ENCODE data around the gene PERP. TPM values are rescaled to one million over a fixed set of nuclear protein-coding genes. Genes with fewer than 3 reads are reported as not detected.
A peak's percentile ranks its signal among the peaks of the same experiment; 100 is the strongest.

PERP gene
- polyA plus RNA-seq, result 0.79 and 2.0 TPM in 2 replicates
- 0.73 and 0.93 TPM in 2 replicates for polyA minus RNA-seq

DNA sequence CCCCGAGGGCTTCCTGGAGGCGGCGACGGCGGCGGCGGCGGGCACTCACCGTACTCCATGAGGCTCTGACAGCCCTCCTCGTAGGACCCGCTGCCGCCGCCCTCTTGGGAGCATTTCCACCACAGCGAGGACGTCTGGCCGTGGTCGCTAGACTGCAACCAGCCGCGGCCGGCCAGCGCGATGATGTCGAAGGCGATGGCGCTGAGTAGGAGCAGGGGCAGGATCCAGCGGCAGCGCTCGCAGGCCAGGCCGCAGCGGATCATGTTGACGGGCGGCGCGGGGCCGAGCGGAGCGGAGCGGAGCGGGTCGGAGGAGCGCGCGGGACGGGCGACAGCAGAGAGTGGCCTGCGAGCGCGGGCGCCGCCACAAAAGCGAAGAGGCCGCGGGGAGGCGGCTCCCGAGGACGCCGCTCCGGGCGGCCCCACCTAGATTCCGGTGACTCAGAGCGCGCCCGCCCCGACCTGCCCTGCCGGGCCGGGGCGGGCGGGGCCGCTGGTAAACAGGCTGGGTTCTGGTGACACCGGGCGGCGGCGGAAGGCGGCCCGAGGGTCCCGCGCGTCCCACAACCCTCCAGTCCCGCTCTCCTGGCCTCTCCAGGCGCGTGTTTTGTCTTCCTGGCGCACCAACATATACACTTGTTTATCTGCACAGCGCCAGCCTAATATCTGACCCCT lies at the start of gene PERP:
PERP (minus strand) TSS at position 342 of the 674 bp plus-strand sequence; CDS start at position 263, 79 bp downstream.
- H3K4me3 ChIP-seq (ENCODE audit: low read length), result peak within 1 kb of the TSS; percentile 76
- H3F3A ChIP-seq (ENCODE audit: insufficient read depth, low read length, poor library complexity, severe bottlenecking), result no peaks in the 10 kb centered on the region
- H4K20me1 ChIP-seq (ENCODE audit: insufficient read depth), result no peaks in the 10 kb centered on the region
- H3K36me3 ChIP-seq (ENCODE audit: insufficient read depth, low read length), result no peaks in the 10 kb centered on the region
- no peaks in the 10 kb centered on the region for H3K9me3 ChIP-seq (ENCODE audit: low read length)
- peak within 1 kb of the TSS; percentile 26 for H3K4me2 ChIP-seq (ENCODE audit: low read length)
- H3K9ac ChIP-seq (ENCODE audit: low read length), result peak within 1 kb of the TSS; percentile 58
- TF ChIP-seq, protein P1, sequence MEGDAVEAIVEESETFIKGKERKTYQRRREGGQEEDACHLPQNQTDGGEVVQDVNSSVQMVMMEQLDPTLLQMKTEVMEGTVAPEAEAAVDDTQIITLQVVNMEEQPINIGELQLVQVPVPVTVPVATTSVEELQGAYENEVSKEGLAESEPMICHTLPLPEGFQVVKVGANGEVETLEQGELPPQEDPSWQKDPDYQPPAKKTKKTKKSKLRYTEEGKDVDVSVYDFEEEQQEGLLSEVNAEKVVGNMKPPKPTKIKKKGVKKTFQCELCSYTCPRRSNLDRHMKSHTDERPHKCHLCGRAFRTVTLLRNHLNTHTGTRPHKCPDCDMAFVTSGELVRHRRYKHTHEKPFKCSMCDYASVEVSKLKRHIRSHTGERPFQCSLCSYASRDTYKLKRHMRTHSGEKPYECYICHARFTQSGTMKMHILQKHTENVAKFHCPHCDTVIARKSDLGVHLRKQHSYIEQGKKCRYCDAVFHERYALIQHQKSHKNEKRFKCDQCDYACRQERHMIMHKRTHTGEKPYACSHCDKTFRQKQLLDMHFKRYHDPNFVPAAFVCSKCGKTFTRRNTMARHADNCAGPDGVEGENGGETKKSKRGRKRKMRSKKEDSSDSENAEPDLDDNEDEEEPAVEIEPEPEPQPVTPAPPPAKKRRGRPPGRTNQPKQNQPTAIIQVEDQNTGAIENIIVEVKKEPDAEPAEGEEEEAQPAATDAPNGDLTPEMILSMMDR (IDR thresholded peaks at IDR 0.05; ENCODE audit: poor library complexity, severe bottlenecking), result peak; percentile 23
- TF ChIP-seq EZH2 (IDR thresholded peaks at IDR 0.05; ENCODE audit: borderline replicate concordance, insufficient read depth, low read length, poor library complexity, severe bottlenecking), result no peak
- no peak for TF ChIP-seq TAF1 (IDR thresholded peaks at IDR 0.05; ENCODE audit: low read depth)
- peak; percentile 37 for TF ChIP-seq MXI1 (conservative IDR thresholded peaks at IDR 0.05; ENCODE audit: poor library complexity, severe bottlenecking)
- no peak for TF ChIP-seq SMC3 (conservative IDR thresholded peaks at IDR 0.05; ENCODE audit: poor library complexity)
- TF ChIP-seq, protein P2, sequence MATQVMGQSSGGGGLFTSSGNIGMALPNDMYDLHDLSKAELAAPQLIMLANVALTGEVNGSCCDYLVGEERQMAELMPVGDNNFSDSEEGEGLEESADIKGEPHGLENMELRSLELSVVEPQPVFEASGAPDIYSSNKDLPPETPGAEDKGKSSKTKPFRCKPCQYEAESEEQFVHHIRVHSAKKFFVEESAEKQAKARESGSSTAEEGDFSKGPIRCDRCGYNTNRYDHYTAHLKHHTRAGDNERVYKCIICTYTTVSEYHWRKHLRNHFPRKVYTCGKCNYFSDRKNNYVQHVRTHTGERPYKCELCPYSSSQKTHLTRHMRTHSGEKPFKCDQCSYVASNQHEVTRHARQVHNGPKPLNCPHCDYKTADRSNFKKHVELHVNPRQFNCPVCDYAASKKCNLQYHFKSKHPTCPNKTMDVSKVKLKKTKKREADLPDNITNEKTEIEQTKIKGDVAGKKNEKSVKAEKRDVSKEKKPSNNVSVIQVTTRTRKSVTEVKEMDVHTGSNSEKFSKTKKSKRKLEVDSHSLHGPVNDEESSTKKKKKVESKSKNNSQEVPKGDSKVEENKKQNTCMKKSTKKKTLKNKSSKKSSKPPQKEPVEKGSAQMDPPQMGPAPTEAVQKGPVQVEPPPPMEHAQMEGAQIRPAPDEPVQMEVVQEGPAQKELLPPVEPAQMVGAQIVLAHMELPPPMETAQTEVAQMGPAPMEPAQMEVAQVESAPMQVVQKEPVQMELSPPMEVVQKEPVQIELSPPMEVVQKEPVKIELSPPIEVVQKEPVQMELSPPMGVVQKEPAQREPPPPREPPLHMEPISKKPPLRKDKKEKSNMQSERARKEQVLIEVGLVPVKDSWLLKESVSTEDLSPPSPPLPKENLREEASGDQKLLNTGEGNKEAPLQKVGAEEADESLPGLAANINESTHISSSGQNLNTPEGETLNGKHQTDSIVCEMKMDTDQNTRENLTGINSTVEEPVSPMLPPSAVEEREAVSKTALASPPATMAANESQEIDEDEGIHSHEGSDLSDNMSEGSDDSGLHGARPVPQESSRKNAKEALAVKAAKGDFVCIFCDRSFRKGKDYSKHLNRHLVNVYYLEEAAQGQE (IDR thresholded peaks at IDR 0.05; ENCODE audit: borderline replicate concordance), result no peak
- TF ChIP-seq RAD21 (conservative IDR thresholded peaks at IDR 0.05), result no peak
- peak; percentile 20 for TF ChIP-seq EP300 (conservative IDR thresholded peaks at IDR 0.05; ENCODE audit: poor library complexity, severe bottlenecking)
- no peak for TF ChIP-seq POLR2AphosphoS5 (IDR thresholded peaks at IDR 0.05)
- H3K27me3 ChIP-seq (ENCODE audit: insufficient read depth, low read depth, low read length), result peaks cover 24% of the 10 kb centered on the region
- no peak within 1 kb of the TSS for H3K27ac ChIP-seq (ENCODE audit: low read length)
- H2AFZ ChIP-seq (ENCODE audit: low read depth, low read length), result peak within 1 kb of the TSS; percentile 34
- H3K79me2 ChIP-seq (replicated peaks; ENCODE audit: insufficient read depth, low read length), result no peaks in the 10 kb centered on the region
- no peaks in the 10 kb centered on the region for H3K9me2 ChIP-seq (ENCODE audit: insufficient read depth, low read length)

DNA sequence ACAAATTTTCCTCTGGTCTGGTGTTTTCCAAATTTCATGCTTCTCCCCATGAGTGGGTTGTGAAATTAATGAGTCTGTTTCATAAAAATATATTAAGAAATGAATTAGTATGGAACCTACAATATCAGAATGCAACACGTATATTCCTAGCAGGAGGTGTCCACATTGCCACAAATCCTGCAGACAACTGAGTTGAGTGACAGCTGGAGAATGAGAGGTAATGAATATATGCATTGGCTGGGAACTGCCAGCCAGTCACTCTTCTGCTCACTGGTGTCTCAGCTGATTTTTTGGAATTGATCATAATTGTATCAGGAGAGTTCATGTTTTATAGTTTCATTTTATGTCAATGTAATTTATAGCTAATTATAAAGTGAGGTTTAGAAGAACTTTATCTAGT lies 48.2 kb upstream of the PERP start:
- H3K4me2 ChIP-seq (ENCODE audit: low read length), result no peak overlapping the region
- H3K27me3 ChIP-seq (ENCODE audit: insufficient read depth, low read depth, low read length), result peaks cover 4% of the 10 kb centered on the region
- no peaks in the 10 kb centered on the region for H4K20me1 ChIP-seq (ENCODE audit: insufficient read depth)
- TF ChIP-seq POLR2AphosphoS5 (IDR thresholded peaks at IDR 0.05), result peak; percentile 61
- TF ChIP-seq EP300 (conservative IDR thresholded peaks at IDR 0.05; ENCODE audit: poor library complexity, severe bottlenecking), result peak; percentile 80
- no peak for TF ChIP-seq RAD21 (conservative IDR thresholded peaks at IDR 0.05)
- no peak overlapping the region for H2AFZ ChIP-seq (ENCODE audit: low read depth, low read length)
- no peak overlapping the region for H3K9ac ChIP-seq (ENCODE audit: low read length)
- no peaks in the 10 kb centered on the region for H3K79me2 ChIP-seq (replicated peaks; ENCODE audit: insufficient read depth, low read length)
- H3F3A ChIP-seq (ENCODE audit: insufficient read depth, low read length, poor library complexity, severe bottlenecking), result no peaks in the 10 kb centered on the region
- no peaks in the 10 kb centered on the region for H3K36me3 ChIP-seq (ENCODE audit: insufficient read depth, low read length)
- no peak overlapping the region for H3K4me3 ChIP-seq (ENCODE audit: low read length)
- no peaks in the 10 kb centered on the region for H3K9me3 ChIP-seq (ENCODE audit: low read length)
- H3K9me2 ChIP-seq (ENCODE audit: insufficient read depth, low read length), result no peaks in the 10 kb centered on the region
- no peak overlapping the region for H3K27ac ChIP-seq (ENCODE audit: low read length)

All from neural cell (in vitro differentiated cells).